ENCODE results near the gene AP5B1. TPM values are rescaled to one million over a fixed set of nuclear protein-coding genes. Genes with fewer than 3 reads are reported as not detected.
"Not testable (repeated sequence)": the region's sequence is repeated elsewhere in the genome, so short reads cannot be mapped to it uniquely, and the experiment has no call there.

Gene AP5B1
- total and polyA plus RNA-seq, 12 donors = 1.9 to 30.8 (median 14.5) TPM

DNA sequence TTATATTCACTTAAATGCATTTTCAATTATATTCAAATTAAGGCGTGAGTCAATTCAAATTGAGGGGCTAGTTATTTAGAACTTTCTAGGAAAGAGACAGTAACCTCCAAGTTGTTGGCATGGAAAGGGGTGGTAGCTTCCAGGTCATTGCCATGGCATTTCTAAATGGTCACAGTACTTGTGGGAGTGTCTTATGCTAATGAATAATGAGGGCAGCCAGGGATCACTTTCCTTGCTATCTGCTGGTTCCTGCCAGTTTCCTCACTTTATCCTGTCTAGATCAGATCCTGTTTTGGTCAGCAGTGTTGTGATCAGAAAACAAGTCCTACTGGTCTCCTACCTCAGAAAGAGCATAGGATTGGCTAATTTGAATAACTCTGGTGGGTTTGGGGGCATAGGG, 38.4 kb downstream of the AP5B1 start:
- Histone ChIP-seq H3K4me1 (replicated peaks in 1 of 2) (no peaks in the 10 kb centered on the region), H3K36me3 (replicated peaks in 1 of 2) (no peaks in the 10 kb centered on the region), H3K4me3 (no peak overlapping the region), H3K27me3 (no peaks in the 10 kb centered on the region), H3K9me3 (replicated peaks in 1 of 3) (no peaks in the 10 kb centered on the region), H3K27ac (no peak overlapping the region)
- intact Hi-C loops (cut with DNase I) = no loop called here
- DNase-seq = no peak
- WGBS, 4 donors = 73 to 84% (median 77%) methylated on average over 1 of the region's 1 CpG
- TF ChIP-seq, protein P1, sequence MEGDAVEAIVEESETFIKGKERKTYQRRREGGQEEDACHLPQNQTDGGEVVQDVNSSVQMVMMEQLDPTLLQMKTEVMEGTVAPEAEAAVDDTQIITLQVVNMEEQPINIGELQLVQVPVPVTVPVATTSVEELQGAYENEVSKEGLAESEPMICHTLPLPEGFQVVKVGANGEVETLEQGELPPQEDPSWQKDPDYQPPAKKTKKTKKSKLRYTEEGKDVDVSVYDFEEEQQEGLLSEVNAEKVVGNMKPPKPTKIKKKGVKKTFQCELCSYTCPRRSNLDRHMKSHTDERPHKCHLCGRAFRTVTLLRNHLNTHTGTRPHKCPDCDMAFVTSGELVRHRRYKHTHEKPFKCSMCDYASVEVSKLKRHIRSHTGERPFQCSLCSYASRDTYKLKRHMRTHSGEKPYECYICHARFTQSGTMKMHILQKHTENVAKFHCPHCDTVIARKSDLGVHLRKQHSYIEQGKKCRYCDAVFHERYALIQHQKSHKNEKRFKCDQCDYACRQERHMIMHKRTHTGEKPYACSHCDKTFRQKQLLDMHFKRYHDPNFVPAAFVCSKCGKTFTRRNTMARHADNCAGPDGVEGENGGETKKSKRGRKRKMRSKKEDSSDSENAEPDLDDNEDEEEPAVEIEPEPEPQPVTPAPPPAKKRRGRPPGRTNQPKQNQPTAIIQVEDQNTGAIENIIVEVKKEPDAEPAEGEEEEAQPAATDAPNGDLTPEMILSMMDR (IDR thresholded peaks at IDR 0.05) = no peak
- TF ChIP-seq POLR2A (IDR thresholded peaks at IDR 0.05) = no peak

DNA sequence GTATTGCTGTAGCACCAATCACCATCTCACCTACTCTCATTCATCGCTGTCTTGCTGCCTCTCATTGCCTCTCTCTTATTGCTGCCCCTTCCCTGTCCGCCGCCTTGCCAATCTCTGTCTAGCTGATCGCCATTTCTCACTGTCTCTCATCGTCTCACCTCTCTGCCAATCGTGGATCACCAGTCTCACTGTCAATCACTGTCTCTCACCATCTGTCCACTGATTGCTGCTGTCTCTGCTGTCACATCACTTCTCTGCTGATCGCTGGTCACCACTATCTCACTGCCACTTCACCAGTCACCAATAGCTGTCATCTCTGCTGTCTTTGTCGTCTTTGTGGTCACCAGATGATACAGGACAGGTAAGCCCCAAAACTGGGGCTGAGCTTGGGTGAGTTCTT, 39.6 kb downstream of the AP5B1 start:
- Histone ChIP-seq H3K36me3 (replicated peaks in 1 of 2) (no peaks in the 10 kb centered on the region), H3K9me3 (replicated peaks in 1 of 3) (no peaks in the 10 kb centered on the region), H3K4me1 (replicated peaks in 1 of 2) (no peaks in the 10 kb centered on the region), H3K27me3 (no peaks in the 10 kb centered on the region), H3K27ac (no peak overlapping the region), H3K4me3 (no peak overlapping the region)
- DNase-seq = no peak
- TF ChIP-seq, protein P1 (IDR thresholded peaks at IDR 0.05) = no peak
- no peak for TF ChIP-seq POLR2A (IDR thresholded peaks at IDR 0.05)
- 63 to 83% (median 78%) methylated on average over 8 of the region's 8 CpGs for WGBS, 4 donors
- intact Hi-C loops (cut with DNase I) = no loop called here

DNA sequence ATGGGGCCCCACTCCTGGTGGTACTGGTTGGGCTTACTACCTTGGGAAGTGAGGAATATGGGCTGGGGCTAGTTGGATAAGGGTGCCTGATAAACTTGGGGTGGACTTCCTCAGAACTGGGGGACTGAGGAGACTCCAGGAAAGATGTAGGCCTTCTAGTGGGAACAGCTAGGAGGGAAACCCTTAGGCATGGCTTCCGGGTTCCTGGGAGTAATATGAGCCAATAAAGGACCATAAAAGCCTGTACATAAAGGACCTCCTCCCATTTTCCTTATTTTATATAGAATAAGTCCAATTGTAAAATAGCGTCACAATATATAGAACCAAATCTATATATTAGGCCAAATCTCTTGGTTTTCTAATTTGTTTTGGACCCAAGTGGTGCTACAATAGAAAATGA, 41.8 kb downstream of the AP5B1 start:
- H3K36me3 ChIP-seq (replicated peaks in 1 of 2) = no peaks in the 10 kb centered on the region
- WGBS, 4 donors = 78 to 89% (median 83%) methylated on average over 2 of the region's 2 CpGs
- no peak overlapping the region for H3K4me3 ChIP-seq
- intact Hi-C loops (cut with DNase I) = no loop called here
- H3K9me3 ChIP-seq (replicated peaks in 1 of 3) = no peaks in the 10 kb centered on the region
- H3K27ac ChIP-seq = no peak overlapping the region
- TF ChIP-seq POLR2A (IDR thresholded peaks at IDR 0.05) = no peak
- TF ChIP-seq, protein P1 (IDR thresholded peaks at IDR 0.05) = no peak
- no peak for DNase-seq
- H3K27me3 ChIP-seq = no peaks in the 10 kb centered on the region
- no peaks in the 10 kb centered on the region for H3K4me1 ChIP-seq (replicated peaks in 1 of 2)

DNA sequence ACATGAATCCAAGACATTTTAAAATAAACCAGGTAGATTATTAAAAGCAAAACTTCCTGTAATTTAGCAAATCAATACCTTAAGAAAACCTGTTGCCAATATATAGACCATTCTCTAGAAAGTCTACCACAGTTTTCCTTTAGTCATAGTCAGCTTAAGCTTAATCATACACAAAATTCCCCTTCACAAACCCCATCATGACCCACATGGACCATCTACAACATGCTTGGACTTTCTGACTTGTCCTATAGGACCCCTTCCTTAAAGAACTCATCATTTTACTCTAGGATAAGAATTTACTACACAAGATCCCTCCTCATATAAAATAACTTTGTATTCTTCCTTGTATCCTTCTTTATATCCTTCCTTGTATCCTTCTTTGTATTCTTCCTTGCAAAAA, 44.0 kb downstream of the AP5B1 start:
- Histone ChIP-seq H3K9me3 (replicated peaks in 1 of 3) (peaks cover 0 to 5% (median 0%) of the 10 kb centered on the region in 3 donors), H3K27ac (no peak overlapping the region), H3K4me1 (replicated peaks in 1 of 2) (no peaks in the 10 kb centered on the region), H3K27me3 (no peaks in the 10 kb centered on the region), H3K4me3 (no peak overlapping the region), H3K36me3 (replicated peaks in 1 of 2) (no peaks in the 10 kb centered on the region)
- TF ChIP-seq POLR2A (IDR thresholded peaks at IDR 0.05) = no peak
- TF ChIP-seq, protein P1 (IDR thresholded peaks at IDR 0.05) = no peak
- intact Hi-C loops (cut with DNase I) = no loop called here
- DNase-seq = no peak

DNA sequence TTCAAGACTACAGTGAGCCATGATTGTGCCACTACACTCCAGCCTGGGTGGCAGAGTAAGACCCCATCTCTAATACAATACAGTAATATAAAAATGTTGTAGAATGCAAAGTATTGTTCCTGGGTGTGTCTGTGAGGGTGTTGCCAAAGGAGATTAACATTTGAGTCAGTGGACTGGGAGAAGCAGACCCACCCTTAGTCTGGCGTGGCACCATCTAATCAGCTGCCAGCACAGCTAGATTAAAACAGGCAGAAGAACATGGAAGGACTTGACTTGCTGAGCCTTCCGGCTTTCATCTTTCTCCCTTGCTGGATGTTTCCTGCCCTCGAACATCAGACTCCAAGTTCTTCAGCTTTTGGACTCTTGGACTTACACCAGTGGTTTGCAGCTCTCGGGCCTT, 45.7 kb downstream of the AP5B1 start:
- H3K36me3 ChIP-seq (replicated peaks in 1 of 2); H3K27me3 ChIP-seq; H3K9me3 ChIP-seq (replicated peaks in 1 of 3); intact Hi-C loops (cut with DNase I); DNase-seq; H3K4me3 ChIP-seq; H3K27ac ChIP-seq; H3K4me1 ChIP-seq (replicated peaks in 1 of 2): not testable (repeated sequence)
- WGBS, 4 donors = 74 to 79% (median 75%) methylated on average over 4 of the region's 4 CpGs
